GM19397 (cell line): ENCODE results near the gene TRAPPC5.
A peak's percentile ranks its signal among the peaks of the same experiment; 100 is the strongest.

ENCODE experiments used
- ATAC-seq: cut with Tn5 transposase; IDR thresholded peaks from one replicate; pipeline ENCODE4 v1.9.1; 2021; ENCODE audit warnings: mild to moderate bottlenecking, moderate library complexity; ENCODE audit not compliant: unreplicated experiment

The TRAPPC5 gene

DNA sequence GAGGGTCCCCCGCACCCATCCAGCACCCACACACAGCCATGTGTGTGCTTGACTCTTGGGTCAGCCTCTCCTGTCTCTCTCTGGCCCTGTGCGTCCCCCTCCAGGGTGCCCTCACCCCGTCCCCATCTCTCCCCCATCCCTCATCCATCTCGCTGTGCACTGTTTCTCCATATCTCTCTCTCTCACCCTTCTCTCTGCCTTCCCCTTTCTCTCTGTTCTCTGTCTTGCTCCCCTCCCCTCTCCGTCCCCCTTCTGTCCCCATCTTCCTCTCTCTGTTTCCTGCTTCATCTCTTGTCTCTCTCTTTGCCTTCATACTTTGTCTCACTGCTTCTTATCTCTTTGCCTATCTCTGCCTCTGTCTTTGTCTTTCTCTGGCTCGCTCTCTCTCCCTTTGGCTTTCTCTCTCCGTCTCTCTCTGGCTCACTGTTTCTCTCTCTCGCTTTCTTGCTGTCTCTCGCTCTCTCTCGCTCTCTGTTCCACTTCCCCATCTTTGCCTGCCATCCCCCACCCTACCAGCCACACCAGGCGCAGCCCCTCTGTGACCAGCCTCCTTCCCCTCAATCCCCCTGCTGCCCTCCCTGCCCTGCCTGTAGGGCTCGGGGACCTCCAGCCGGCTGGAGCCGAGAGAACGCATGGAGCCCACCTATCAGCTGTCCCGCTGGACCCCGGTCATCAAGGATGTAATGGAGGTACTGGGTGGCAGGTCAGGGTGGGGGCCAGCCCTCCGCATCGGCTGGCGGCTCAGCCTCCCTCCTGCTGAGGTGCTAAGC, 34.8 kb upstream of the TRAPPC5 start:
- ATAC-seq = no peak

DNA sequence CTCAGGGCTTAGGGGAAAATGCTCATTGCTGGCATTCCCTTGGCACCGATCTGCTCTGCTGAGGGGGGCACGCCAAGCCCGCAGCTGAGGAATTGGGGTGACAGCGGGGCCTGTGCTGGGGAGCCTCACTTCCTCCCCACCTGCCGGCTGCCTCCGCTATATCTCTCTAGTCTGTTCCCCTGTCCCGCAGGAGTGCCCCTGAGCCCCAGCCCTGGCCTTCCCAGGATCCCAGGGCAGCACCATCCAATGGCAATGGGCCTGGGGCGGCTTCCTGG, 34.3 kb upstream of the TRAPPC5 start:
- ATAC-seq = no peak

GRCh38 chr19:7647156-7647555, 33.5 kb upstream of the TRAPPC5 start:
- no peak for ATAC-seq

DNA sequence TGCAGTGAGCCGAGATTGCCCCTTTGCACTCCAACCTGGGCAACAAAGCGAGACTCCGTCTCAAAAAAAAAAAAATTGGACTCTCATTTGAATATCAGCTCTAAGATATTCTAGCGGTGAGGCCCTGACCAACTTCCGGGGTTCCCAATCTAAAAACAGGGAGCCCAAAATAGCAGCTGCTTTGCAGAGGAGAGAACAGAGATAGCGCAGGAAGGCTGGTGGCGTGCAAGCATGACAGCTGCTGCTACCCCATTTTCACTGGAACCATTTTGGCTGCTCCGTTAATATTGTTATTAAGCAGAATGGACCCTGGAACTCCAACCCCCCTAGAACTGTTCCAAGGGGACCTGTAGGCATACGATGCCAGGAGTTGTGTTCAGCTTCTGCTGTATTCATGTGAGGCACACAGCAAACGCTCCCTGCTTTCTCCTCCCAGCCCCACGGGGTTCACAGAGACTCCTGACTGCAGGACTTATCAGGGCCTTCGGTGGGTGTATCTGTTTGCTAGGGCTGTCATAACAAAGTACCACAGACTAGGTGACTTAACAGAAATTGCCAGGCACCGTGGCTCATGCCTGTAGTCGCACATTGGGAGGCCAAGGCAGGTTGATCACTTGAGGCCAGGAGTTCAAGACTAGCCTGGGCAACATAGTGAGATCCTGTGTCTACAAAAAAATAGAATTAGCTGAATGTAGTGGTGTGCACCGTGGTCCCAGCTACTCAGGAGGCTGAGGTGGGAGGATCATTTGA, 32.2 kb upstream of the TRAPPC5 start:
- no peak for ATAC-seq

DNA sequence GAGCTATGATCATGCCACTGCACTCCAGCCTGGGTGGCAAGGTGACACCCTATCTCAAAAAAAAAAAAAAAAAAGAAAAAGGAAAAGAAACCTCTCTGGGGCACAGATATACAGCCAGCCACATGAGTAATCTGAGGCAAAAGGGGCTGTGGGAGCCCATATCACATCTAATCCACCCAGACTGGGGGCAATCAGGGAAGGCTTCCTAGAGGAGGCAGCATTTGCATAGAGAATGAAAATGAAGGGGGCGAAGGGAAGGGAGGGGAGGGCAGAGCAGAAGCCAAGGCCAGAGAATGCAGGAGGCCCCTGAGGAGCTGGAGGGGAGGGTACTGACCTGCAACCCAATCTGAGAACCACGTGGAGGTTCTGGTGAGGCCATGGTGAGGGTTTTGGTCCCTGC, 30.5 kb upstream of the TRAPPC5 start:
- no peak for ATAC-seq

GRCh38 chr19:7652061-7652641, 28.5 kb upstream of the TRAPPC5 start:
- no peak for ATAC-seq

- ATAC-seq = no peak
Measured at GRCh38 chr19:7654401-7654800, 26.2 kb upstream of the TRAPPC5 start.

GRCh38 chr19:7655581-7655980, 25.1 kb upstream of the TRAPPC5 start:
- no peak for ATAC-seq

- ATAC-seq = no peak
Measured at GRCh38 chr19:7657131-7657751, 23.4 kb upstream of the TRAPPC5 start.

DNA sequence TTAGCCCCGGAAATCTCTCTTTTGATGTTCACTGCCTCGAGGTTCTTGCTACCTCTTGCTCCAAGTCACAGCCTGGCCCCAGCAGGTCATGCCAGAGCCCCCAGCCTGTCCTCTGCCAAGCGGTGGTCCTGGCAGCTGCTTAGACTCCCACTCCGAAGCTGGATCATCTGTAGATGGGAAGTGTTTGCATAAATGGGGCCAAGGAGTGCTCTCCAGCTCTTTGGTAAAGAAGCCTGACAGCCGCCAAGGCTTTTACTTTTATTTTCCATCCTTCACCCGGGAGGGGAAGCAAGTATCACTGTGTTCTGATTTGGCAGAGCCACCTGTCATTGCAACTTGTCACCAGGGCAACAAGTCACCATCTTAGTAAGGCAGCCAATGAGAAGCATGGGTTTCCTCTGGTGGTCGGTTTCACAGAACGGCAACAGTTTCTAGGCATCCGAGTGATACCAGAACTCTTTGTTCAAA, 22.4 kb upstream of the TRAPPC5 start:
- peak; percentile 61 for ATAC-seq

DNA sequence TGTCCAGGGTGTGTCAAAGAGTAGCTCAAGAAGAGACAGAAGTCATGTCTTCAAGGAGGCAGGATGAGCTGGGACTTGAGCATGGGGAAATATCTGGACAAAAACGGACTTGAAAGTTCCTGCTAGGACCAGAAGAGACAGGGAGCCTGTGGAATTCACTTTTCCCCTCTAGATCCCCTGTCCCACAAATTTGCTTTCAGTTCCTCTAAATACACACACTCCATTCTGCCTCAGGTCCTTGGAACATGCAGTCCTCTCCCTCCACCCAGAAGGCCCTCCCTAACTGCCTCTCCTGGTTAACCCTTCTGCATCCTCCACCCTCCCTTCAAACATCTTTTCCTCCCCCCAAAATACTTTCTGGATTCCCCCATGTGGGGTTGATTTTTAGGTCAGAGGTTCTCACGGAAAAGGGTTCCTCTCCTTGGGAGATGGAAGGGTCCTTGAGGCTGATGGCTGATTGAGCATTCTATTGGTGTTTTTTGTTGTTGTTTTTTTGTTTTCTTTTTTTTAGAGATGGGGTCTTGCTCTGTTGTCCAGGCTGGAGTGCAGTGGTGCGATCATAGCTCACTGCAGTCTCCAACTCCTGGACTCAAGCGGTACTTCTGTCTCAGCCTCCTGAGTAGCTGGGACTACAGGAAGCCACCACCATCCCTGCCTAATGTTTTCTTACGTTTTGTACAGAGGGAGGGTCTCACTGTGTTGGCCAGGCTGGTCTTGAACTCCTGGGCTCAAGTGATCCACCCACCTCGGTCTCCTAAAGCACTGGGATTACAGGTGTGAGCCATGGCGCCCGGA, 18.7 kb upstream of the TRAPPC5 start:
- no peak for ATAC-seq

DNA sequence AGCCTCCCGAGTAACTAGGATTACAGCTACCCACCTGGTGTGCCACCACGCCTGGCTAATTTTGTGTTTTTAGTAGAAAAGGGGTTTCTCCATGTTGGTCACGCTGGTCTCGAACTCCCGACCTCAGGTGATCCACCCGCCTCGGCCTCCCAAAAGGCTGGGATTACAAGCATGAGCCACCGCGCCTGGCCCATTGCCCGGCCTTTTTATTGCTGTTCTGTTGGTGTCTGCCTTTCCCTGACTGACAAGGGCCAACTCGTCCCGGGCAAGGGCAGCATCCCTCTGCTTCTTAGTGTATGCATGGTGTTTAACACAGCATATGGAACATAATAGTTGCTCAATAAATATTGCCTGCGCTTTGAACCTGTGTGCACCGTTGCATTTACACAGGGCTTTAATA, 18.0 kb upstream of the TRAPPC5 start:
- no peak for ATAC-seq

- no peak for ATAC-seq
Measured at GRCh38 chr19:7663706-7664105, 16.9 kb upstream of the TRAPPC5 start.

DNA sequence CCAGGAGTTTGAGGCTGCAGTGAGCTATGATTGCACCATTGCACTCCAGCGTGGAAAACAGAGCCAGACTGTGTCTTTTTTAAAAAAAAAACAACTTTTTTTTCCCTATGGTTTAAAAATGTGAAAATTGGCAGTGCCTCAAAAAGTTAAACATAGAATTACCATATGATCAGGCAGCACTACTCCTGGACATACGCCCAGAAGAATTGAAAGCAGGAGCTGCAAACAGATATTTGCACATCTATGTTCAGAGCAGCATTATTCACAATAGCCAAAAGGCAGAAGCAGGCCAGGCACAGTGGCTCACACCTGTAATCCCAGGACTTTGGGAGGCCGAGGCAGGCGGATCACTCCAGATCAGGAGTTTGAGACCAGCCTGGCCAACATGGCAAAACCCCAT, 15.6 kb upstream of the TRAPPC5 start:
- no peak for ATAC-seq

GRCh38 chr19:7668842-7669241, 11.8 kb upstream of the TRAPPC5 start, which contains the start of gene RETN:
Gene RETN, plus strand, starts transcription at chr19:7669049. Its CDS starts 278 bp downstream, at chr19:7669327.
- no peak for ATAC-seq

DNA sequence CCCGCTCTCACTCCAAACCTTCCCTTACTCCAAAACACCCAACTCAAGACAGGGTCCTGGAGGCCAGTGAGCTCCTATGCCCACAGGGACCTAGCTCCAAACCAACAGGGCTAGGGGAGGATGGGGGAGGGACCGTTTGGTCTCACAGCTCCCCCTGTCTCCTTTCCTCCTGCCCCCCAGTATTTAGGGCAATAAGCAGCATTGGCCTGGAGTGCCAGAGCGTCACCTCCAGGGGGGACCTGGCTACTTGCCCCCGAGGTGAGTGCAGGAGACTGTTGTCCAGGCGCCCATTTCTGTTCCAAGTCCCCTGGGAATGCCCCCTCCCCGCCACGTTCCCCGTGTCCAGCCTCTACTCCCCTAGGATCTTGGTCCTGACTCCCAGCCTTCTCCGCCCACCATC, 11.0 kb upstream of the TRAPPC5 start:
- no peak for ATAC-seq

DNA sequence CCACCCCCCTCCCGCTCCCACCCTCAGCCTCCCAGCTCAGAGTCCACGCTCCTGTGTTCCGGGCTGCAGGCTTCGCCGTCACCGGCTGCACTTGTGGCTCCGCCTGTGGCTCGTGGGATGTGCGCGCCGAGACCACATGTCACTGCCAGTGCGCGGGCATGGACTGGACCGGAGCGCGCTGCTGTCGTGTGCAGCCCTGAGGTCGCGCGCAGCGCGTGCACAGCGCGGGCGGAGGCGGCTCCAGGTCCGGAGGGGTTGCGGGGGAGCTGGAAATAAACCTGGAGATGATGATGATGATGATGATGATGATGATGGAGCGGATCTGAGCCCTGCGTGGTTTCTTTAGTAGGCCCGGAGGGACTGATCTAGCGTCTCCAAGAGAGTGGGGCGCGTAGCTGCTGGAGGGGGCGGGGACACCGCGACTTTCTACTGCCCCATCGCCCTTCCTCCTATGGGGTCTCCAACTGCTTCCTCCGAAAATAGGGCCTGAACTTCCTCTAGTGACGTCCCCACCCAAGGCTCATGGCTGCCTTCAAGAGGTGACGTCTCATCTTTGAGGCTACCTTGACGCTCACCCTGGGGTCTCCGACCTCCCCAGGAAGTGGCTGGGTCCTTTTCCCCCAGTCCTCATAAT, 10.4 kb upstream of the TRAPPC5 start:
- no peak for ATAC-seq

DNA sequence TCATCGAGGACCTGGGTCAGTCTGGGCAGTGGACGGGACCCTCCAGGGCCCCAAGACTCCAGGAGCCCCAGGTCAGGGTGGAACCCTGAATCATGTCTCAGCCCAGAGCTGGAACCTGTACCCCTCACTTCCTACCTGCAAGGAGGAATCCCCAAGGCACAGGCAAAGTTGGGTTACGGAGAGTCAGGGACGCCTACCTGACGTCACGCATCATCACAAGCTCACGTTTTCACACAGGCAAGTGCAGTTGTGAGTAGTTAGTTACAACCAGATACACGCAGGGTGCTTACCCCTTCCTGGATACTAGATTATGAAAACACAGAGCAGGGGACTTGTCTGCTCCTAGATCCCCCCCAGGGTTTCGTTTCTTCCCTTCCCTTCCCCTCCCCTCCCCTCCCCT, 9.8 kb upstream of the TRAPPC5 start:
- no peak for ATAC-seq

- ATAC-seq = no peak
Measured at GRCh38 chr19:7672522-7672921, 8.1 kb upstream of the TRAPPC5 start.
